Measurements from ENCODE around the gene HAPLN2.

HAPLN2 gene

GRCh38 chr1:156663178-156663577 lies 44.0 kb downstream of the HAPLN2 start:
- H3K27me3 ChIP-seq: no peaks in the 10 kb centered on the region
- H3K4me3 ChIP-seq (ENCODE audit: low read depth, low read length): no peak overlapping the region
- DNase-seq: no peak
- no peak for TF ChIP-seq CTCF (IDR thresholded peaks at IDR 0.05; ENCODE audit: low read depth, low read length)
- no peaks in the 10 kb centered on the region for H3K36me3 ChIP-seq
- no peaks in the 10 kb centered on the region for H3K9me3 ChIP-seq
- H3K4me1 ChIP-seq: peaks cover 32% of the 10 kb centered on the region

GRCh38 chr1:156664046-156664766 lies 45.0 kb downstream of the HAPLN2 start:
- H3K4me3 ChIP-seq (ENCODE audit: low read depth, low read length): no peak overlapping the region
- H3K9me3 ChIP-seq: no peaks in the 10 kb centered on the region
- H3K36me3 ChIP-seq: no peaks in the 10 kb centered on the region
- TF ChIP-seq CTCF (IDR thresholded peaks at IDR 0.05; ENCODE audit: low read depth, low read length): no peak
- H3K27me3 ChIP-seq: no peaks in the 10 kb centered on the region
- peaks cover 35% of the 10 kb centered on the region for H3K4me1 ChIP-seq
- DNase-seq: no peak

- H3K4me1 ChIP-seq: peaks cover 32% of the 10 kb centered on the region
- H3K27me3 ChIP-seq: no peaks in the 10 kb centered on the region
- no peak for TF ChIP-seq CTCF (IDR thresholded peaks at IDR 0.05; ENCODE audit: low read depth, low read length)
- DNase-seq: no peak
- H3K9me3 ChIP-seq: no peaks in the 10 kb centered on the region
- H3K4me3 ChIP-seq (ENCODE audit: low read depth, low read length): no peak overlapping the region
- H3K36me3 ChIP-seq: no peaks in the 10 kb centered on the region
These were observed 45.7 kb downstream of the HAPLN2 start for GRCh38 chr1:156664767-156665411.

GRCh38 chr1:156665539-156665938 lies 46.3 kb downstream of the HAPLN2 start:
- no peak for TF ChIP-seq CTCF (IDR thresholded peaks at IDR 0.05; ENCODE audit: low read depth, low read length)
- DNase-seq: no peak
- H3K27me3 ChIP-seq: no peaks in the 10 kb centered on the region
- H3K36me3 ChIP-seq: no peaks in the 10 kb centered on the region
- H3K9me3 ChIP-seq: no peaks in the 10 kb centered on the region
- peaks cover 29% of the 10 kb centered on the region for H3K4me1 ChIP-seq
- H3K4me3 ChIP-seq (ENCODE audit: low read depth, low read length): no peak overlapping the region

GRCh38 chr1:156666862-156667609 lies 47.8 kb downstream of the HAPLN2 start:
- peaks cover 21% of the 10 kb centered on the region for H3K4me1 ChIP-seq
- no peak for DNase-seq

More at GRCh38 chr1:156666862-156667609, 47.8 kb downstream of the HAPLN2 start:
- H3K27me3 ChIP-seq: no peaks in the 10 kb centered on the region
- no peak for TF ChIP-seq CTCF (IDR thresholded peaks at IDR 0.05; ENCODE audit: low read depth, low read length)
- H3K36me3 ChIP-seq: no peaks in the 10 kb centered on the region
- no peaks in the 10 kb centered on the region for H3K9me3 ChIP-seq
- no peak overlapping the region for H3K4me3 ChIP-seq (ENCODE audit: low read depth, low read length)

Measured in BE2C (cell line).